Activated T-cell treated with anti-CD3 and anti-CD28 coated beads for 1 hour (primary cell): ENCODE data around the gene B4GALT5.

Experiments
- DNase-seq: peaks from one replicate; pipeline ENCODE4 v3.0.0-alpha.2; 2020; ENCODE audit warnings: low read depth

Gene B4GALT5

GRCh38 chr20:49603209-49603627 lies 110.5 kb downstream of the B4GALT5 start:
- DNase-seq, result no peak

- no peak for DNase-seq
Observed at GRCh38 chr20:49602345-49603208, 111.1 kb downstream of the B4GALT5 start.

GRCh38 chr20:49601153-49601924 lies 112.3 kb downstream of the B4GALT5 start:
- DNase-seq, result no peak

GRCh38 chr20:49599746-49600113 lies 113.9 kb downstream of the B4GALT5 start:
- DNase-seq, result no peak

DNA sequence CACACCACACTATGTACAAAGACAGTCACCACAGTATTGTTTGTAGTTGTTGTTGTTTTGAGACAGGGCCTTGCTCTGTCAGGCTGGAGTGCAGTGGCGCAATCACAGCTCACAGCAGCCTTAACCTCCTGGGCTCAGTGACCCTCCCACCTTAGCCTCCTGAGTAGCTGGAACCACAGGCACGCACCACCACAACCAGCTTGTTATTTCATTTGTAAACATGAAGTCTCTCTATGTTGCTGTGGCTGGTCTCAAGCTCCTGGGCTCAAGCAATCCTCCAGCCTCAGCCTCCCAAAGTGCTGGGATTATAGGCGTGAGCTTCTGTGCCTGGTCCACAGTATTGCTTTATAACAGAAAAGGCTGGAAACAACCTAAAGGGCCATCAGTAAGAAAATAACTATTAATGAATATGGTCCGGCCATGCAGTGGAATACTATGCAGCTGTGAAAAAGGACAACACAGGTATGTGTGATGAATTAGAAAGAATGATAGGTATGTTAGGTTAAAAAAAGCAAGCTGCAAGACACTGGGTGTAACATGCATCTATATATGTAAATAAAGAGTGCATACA lies 115.8 kb downstream of the B4GALT5 start:
- no peak for DNase-seq

- no peak for DNase-seq
Observed at GRCh38 chr20:49595811-49596561, 117.7 kb downstream of the B4GALT5 start.

- DNase-seq, result no peak
Observed at GRCh38 chr20:49595346-49595745, 118.3 kb downstream of the B4GALT5 start.

DNA sequence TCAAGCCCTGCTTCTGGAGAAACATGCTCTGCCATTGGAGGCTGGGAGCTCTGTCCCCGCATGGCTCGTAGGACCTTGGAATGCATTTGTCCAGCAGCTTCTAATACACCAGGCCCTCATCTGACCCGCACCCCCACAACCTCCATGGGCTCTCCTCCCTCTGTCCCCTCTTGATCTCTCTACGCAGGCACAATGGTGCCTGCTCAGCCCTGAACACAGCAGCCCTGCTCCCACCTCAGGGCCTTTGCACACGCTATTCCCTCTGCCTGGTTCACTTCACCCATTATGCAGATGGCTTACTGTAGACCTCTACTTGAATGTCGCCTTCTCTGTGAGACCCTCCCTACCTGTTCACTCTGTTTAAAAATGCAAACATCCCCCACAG lies 118.8 kb downstream of the B4GALT5 start:
- no peak for DNase-seq

GRCh38 chr20:49594143-49594930 lies 119.3 kb downstream of the B4GALT5 start:
- no peak for DNase-seq

GRCh38 chr20:49593466-49594142 lies 120.1 kb downstream of the B4GALT5 start:
- no peak for DNase-seq

DNA sequence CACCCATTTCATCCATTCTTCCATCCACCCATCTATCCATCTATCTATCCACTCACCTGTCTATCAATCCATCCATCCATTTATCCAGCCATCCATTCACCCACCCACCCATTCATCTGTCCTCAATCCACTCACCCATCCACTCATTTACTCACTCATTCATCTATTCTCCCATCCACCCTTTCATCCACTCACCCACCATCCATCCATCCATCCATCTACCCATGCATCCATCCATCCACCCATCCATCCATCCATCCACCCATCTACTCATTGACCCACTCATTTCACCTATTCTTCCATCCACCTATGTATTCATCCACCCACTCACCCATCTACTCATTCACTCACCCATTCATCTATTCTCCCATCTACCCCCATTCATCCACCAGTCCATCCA lies 121.6 kb downstream of the B4GALT5 start:
- no peak for DNase-seq

- no peak for DNase-seq
Observed at GRCh38 chr20:49591217-49591865, 122.3 kb downstream of the B4GALT5 start.

DNA sequence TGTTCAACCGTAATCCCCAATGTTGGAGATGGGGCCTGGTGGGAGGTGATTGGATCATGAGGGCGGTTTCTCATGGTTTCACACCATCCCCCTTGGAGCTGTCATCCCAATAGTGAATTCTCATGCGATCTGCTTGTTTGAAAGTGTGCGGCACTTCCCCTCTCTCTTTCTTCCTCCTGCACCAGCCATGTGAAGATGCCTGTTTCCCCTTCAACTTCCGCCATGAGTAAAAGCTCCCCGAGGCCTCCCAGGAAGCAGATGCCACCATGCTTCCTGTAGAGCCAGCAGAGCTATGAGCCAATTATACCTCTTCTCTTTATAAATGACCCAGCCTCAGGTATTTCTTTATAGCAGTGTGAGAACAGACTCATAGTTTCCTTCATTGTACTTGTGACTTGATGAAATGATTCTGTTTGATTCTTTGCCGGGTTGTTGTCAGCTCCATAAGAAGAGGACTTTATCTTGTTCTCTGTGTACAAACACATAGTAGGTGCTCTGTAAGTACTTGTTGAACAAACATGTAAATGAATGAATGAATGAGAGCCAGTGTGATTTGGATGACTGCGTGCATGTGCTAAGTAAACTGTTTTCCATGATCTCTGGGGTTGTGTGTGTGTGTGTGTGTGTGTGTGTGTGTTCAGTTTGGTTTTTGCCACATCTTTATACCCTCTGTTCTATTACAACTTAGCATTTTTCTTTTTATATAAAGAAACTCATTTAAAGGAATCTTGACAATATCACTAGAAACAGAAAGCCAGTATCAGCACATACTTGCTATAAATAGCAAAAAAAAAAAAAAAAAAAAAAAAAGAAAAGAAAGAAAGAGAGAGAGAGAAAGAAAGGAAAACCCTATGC lies 123.3 kb downstream of the B4GALT5 start:
- DNase-seq, result no peak

DNA sequence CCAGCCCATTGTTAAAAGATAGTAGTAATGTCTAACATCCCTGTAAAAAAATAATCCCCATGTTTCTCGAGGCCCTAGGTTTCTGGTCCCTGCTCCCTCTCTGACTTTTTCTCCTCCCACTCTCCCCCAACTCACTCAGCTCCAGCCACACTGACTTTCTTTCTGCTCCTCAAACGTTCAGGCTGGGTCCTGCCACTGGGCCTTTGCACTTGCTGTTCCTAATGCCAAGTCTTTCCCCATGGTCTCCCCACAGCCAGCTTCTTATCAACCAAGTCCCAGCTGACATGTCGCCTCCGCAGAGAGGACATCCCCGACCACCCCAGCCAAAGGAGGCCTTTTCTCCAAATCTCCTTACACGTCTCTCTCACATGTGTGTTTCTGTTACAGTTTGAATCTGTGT lies 123.9 kb downstream of the B4GALT5 start:
- DNase-seq, result no peak

- no peak for DNase-seq
Observed at GRCh38 chr20:49587111-49587570, 126.5 kb downstream of the B4GALT5 start.

GRCh38 chr20:49585585-49586245 lies 128.0 kb downstream of the B4GALT5 start:
- DNase-seq, result no peak

DNA sequence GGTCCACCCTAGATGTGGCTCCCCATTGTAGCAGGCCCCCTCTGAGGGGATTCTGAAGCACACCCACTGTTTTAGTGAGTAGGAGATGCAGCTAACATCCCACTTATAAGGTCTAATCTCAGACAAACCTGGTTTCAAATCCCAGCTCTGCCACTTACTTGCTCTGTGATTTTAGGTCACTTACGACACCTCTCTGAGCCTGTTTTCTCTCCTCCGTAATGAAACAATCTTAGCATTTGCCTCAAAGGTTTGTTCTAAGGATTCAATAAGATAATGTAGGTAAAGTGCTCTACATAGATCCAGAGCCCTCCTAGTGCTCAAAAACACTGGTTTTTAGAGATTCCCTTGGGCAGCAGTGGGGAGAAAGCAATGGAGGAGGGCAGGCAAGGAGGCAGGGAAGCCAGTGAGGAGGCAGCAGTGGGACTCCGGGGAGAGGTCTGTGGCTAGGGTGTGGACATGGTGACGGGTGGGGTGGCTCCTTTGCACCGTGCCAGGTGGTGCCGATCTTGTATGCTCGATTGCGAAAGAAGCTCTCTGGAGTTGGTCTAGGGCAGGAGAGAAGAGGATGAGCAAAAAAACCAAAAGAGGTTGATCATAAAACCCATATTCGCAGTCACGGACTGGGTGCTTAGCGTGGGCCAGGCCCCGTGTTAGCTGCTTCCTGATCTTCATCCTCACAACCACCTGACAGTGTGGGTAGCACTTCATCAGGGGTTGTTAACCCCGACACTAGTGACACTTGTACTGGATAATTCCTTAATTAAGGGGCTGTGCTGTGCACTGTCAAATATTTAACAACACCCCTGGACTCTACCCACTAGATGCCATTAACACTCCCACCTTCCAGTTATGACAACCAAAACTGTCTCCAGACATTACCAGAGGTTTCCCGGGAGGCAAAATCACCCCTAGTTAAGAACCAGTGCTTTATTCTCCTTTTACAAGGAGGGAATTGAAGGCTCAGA lies 129.0 kb downstream of the B4GALT5 start:
- no peak for DNase-seq
